ENCODE measurements around the gene C12orf56. TPM values are rescaled to one million over a fixed set of nuclear protein-coding genes. Genes with fewer than 3 reads are reported as not detected.
"Not testable (repeated sequence)": the region's sequence is repeated elsewhere in the genome, so short reads cannot be mapped to it uniquely, and the experiment has no call there.

C12orf56 gene
- total and polyA plus RNA-seq, 9 of the 15 experiments (the other 6 are each of a cell fraction or from before 2014, with no cell fraction given): 0.40 to 4.8 (median 1.2) TPM

GRCh38 chr12:64362721-64363305 is 27.7 kb downstream of the C12orf56 start:
- ATAC-seq (no peak), FAIRE-seq (no peak), DNase-seq (ENCODE audit: extremely low read depth in 1 of 4, low spot score in 3 of 4) (peak in 1 of 4 experiments; percentile 17)
- H3K4me3 ChIP-seq: no peak overlapping the region
- BruUV-seq (replicated peaks): no TSS peak
- H2AFZ ChIP-seq (ENCODE audit: low read depth, low read length): 0 out of 2 replicates have a peak overlapping the region, but pooled peaks have one; percentile 17
- CTCF ChIA-PET (ENCODE audit: low intra/inter-chr PET ratio): no interaction called here
- 45% methylated on average over 4 of the region's 4 CpGs for WGBS (ENCODE audit: insufficient coverage, low coverage, missing lambda C conversion rate)
- POLR2A ChIA-PET: no interaction called here
- no peaks in the 10 kb centered on the region for H4K20me1 ChIP-seq (replicated peaks; ENCODE audit: control insufficient read depth, insufficient read depth, low read length)
- TF ChIP-seq ZNF239 (CRISPR knock-in tag; IDR thresholded peaks at IDR 0.05) (no peak), SRF (CRISPR knock-in tag; IDR thresholded peaks at IDR 0.05) (peak in 1 of 2 experiments; percentile 68; a peak in 1 of 4 replicates), SMARCA4 (IDR thresholded peaks at IDR 0.05) (no peak), YY1 (IDR thresholded peaks at IDR 0.05; ENCODE audit: borderline replicate concordance in 1 of 3, control insufficient read depth in 1 of 3, extremely low read depth in 1 of 3, insufficient read depth in 3 of 3, insufficient read length in 1 of 3, insufficient replicate concordance in 2 of 3, low read depth in 1 of 3, low read length in 2 of 3) (peak in 1 of 3 experiments; percentile 11), RFX1 (IDR thresholded peaks at IDR 0.05) (peak; percentile 69), STAT5A (IDR thresholded peaks at IDR 0.05; ENCODE audit: borderline replicate concordance, low read length) (peak; percentile 47; the same call in 1 of the 2 replicates), ESRRA (IDR thresholded peaks at IDR 0.05; ENCODE audit: borderline replicate concordance, low read depth) (peak; percentile 80; the same call in 1 of the 2 replicates)
- TF ChIP-seq, protein P1, sequence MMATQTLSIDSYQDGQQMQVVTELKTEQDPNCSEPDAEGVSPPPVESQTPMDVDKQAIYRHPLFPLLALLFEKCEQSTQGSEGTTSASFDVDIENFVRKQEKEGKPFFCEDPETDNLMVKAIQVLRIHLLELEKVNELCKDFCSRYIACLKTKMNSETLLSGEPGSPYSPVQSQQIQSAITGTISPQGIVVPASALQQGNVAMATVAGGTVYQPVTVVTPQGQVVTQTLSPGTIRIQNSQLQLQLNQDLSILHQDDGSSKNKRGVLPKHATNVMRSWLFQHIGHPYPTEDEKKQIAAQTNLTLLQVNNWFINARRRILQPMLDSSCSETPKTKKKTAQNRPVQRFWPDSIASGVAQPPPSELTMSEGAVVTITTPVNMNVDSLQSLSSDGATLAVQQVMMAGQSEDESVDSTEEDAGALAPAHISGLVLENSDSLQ (IDR thresholded peaks at IDR 0.05): 0 out of 2 replicates have a peak, but pooled peaks have one; percentile 11
- no peak overlapping the region for H3K4me2 ChIP-seq (ENCODE audit: insufficient read depth, low read length)
- H3K9ac ChIP-seq (ENCODE audit: insufficient read depth in 1 of 2, low read depth in 2 of 2, low read length in 2 of 2): no peak overlapping the region
- H3K9me3 ChIP-seq (replicated peaks; ENCODE audit: control insufficient read depth, insufficient read depth, low read depth, low read length): no peaks in the 10 kb centered on the region
- H3K27ac ChIP-seq (ENCODE audit: extremely low read depth, low read depth, low read length): no peak overlapping the region; the same call in 2 of the 3 replicates
- no peaks in the 10 kb centered on the region for H3K79me2 ChIP-seq (ENCODE audit: control insufficient read depth, insufficient read depth, low read length)
- H3K36me3 ChIP-seq (ENCODE audit: control insufficient read depth, insufficient read depth, low read length): no peaks in the 10 kb centered on the region
- in situ Hi-C loops (cut with MboI) (no loop called here), intact Hi-C loops (cut with micrococcal nuclease) (no loop called here)
- H3K4me1 ChIP-seq (replicated peaks in 1 of 2; ENCODE audit: control insufficient read depth in 2 of 2, insufficient read depth in 2 of 2, low read length in 2 of 2): no peaks in the 10 kb centered on the region; a peak in 1 of 5 replicates
- H3K9me1 ChIP-seq (ENCODE audit: control insufficient read depth, insufficient read depth, low read length): no peaks in the 10 kb centered on the region
- H3K27me3 ChIP-seq (ENCODE audit: control insufficient read depth in 2 of 2, insufficient read depth in 2 of 2, low read length in 2 of 2): no peaks in the 10 kb centered on the region

GRCh38 chr12:64361173-64361572 is 29.4 kb downstream of the C12orf56 start:
- H3K9ac ChIP-seq (ENCODE audit: insufficient read depth in 1 of 2, low read depth in 2 of 2, low read length in 2 of 2); H3K4me2 ChIP-seq (ENCODE audit: insufficient read depth, low read length); ATAC-seq; BruUV-seq (replicated peaks); H3K4me3 ChIP-seq; H2AFZ ChIP-seq (ENCODE audit: low read depth, low read length); DNase-seq (ENCODE audit: extremely low read depth in 1 of 4, low spot score in 3 of 4); H3K36me3 ChIP-seq (ENCODE audit: control insufficient read depth, insufficient read depth, low read length); FAIRE-seq; H4K20me1 ChIP-seq (replicated peaks; ENCODE audit: control insufficient read depth, insufficient read depth, low read length); H3K27ac ChIP-seq (ENCODE audit: extremely low read depth, low read depth, low read length); H3K9me1 ChIP-seq (ENCODE audit: control insufficient read depth, insufficient read depth, low read length); H3K27me3 ChIP-seq (ENCODE audit: control insufficient read depth in 2 of 2, insufficient read depth in 2 of 2, low read length in 2 of 2); H3K9me3 ChIP-seq (replicated peaks; ENCODE audit: control insufficient read depth, insufficient read depth, low read depth, low read length); CTCF ChIA-PET (ENCODE audit: low intra/inter-chr PET ratio); in situ Hi-C loops (cut with MboI); intact Hi-C loops (cut with micrococcal nuclease); POLR2A ChIA-PET; H3K4me1 ChIP-seq (replicated peaks in 1 of 2; ENCODE audit: control insufficient read depth in 2 of 2, insufficient read depth in 2 of 2, low read length in 2 of 2); H3K79me2 ChIP-seq (ENCODE audit: control insufficient read depth, insufficient read depth, low read length): not testable (repeated sequence)
- 24% methylated on average over 3 of the region's 3 CpGs for WGBS (ENCODE audit: insufficient coverage, low coverage, missing lambda C conversion rate)

Measured in K562 (cell line).